ENCODE data around the gene LANCL1.
A peak's percentile ranks its signal among the peaks of the same experiment; 100 is the strongest.
"Not testable (repeated sequence)": the region's sequence is repeated elsewhere in the genome, so short reads cannot be mapped to it uniquely, and the experiment has no call there.

LANCL1 gene

DNA sequence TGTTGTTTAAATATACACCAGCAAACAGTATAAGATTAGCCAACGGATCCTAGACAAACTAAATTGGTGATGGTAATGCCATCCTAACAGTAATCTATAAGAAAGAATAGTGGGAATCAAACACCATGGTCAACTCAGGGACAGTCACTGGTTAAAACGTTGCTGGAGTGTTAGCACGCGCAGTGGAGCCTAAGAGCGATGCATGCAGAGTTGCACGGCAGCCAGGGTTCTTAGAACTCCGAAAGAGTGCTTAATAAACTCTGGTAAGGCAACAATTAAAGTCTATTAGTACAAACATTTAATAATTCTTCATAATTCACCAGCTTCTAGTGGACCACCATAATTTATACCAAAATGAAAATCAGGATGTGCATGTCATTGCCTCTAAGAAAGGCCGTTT is 22.2 kb downstream of the LANCL1 start:
- TF ChIP-seq, protein P1, sequence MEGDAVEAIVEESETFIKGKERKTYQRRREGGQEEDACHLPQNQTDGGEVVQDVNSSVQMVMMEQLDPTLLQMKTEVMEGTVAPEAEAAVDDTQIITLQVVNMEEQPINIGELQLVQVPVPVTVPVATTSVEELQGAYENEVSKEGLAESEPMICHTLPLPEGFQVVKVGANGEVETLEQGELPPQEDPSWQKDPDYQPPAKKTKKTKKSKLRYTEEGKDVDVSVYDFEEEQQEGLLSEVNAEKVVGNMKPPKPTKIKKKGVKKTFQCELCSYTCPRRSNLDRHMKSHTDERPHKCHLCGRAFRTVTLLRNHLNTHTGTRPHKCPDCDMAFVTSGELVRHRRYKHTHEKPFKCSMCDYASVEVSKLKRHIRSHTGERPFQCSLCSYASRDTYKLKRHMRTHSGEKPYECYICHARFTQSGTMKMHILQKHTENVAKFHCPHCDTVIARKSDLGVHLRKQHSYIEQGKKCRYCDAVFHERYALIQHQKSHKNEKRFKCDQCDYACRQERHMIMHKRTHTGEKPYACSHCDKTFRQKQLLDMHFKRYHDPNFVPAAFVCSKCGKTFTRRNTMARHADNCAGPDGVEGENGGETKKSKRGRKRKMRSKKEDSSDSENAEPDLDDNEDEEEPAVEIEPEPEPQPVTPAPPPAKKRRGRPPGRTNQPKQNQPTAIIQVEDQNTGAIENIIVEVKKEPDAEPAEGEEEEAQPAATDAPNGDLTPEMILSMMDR (IDR thresholded peaks at IDR 0.05; ENCODE audit: poor library complexity, severe bottlenecking): no peak
- no peaks in the 10 kb centered on the region for H3K9me3 ChIP-seq (ENCODE audit: severe bottlenecking)
- no peaks in the 10 kb centered on the region for H3K4me1 ChIP-seq (ENCODE audit: insufficient read depth, poor library complexity, severe bottlenecking)
- peaks cover 39% of the 10 kb centered on the region for H3K36me3 ChIP-seq (ENCODE audit: low read depth)
- no peak for ATAC-seq (ENCODE audit: low read depth)
- H3K4me3 ChIP-seq (ENCODE audit: severe bottlenecking): no peak overlapping the region
- DNase-seq (ENCODE audit: low spot score): no peak
- no peak overlapping the region for H3K27ac ChIP-seq (ENCODE audit: poor library complexity, severe bottlenecking)
- H3K27me3 ChIP-seq (ENCODE audit: insufficient read depth, poor library complexity, severe bottlenecking): no peaks in the 10 kb centered on the region

DNA sequence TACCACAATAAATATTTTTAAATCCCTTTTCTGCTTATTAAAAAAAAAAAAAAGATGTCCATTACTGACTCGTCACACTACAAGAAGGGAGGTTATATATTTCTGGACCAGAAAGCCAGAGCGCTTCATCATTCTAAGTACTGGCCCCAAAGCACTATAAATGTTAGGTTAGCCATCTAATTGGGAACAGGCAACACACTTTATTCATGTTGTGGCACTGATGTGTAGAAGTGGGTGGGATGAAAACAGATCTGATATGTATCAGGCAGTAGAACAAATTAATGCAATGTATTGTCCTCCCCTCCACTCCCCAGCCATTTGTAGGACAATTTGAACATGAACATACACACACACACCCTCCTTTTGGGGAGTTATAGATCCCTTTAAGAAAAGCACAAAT is 24.4 kb downstream of the LANCL1 start:
- no peaks in the 10 kb centered on the region for H3K9me3 ChIP-seq (ENCODE audit: severe bottlenecking)
- no peak overlapping the region for H3K4me3 ChIP-seq (ENCODE audit: severe bottlenecking)
- DNase-seq (ENCODE audit: low spot score) (no peak), ATAC-seq (ENCODE audit: low read depth) (no peak)
- H3K4me1 ChIP-seq (ENCODE audit: insufficient read depth, poor library complexity, severe bottlenecking): no peaks in the 10 kb centered on the region
- H3K27ac ChIP-seq (ENCODE audit: poor library complexity, severe bottlenecking): no peak overlapping the region
- TF ChIP-seq, protein P1 (IDR thresholded peaks at IDR 0.05; ENCODE audit: poor library complexity, severe bottlenecking): no peak
- no peaks in the 10 kb centered on the region for H3K27me3 ChIP-seq (ENCODE audit: insufficient read depth, poor library complexity, severe bottlenecking)
- peaks cover 34% of the 10 kb centered on the region for H3K36me3 ChIP-seq (ENCODE audit: low read depth)

DNA sequence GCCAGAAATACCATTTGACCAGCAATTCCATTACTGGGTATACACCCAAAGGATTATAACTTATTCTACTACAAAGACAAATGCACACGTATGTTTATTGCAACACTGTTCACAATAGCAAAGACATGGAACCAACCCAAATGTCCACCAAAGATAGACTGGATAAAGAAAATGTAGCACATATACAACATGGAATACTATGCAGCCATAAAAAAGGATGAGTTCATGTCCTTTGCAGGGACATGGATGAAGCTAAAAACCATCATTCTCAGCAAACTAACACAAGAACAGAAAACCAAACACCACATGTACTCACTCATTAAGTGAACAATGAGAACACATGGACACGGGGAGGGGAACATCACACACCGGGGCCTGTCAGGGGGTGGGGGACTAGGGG is 25.6 kb downstream of the LANCL1 start:
- H3K27me3 ChIP-seq (ENCODE audit: insufficient read depth, poor library complexity, severe bottlenecking); DNase-seq (ENCODE audit: low spot score); H3K27ac ChIP-seq (ENCODE audit: poor library complexity, severe bottlenecking); H3K9me3 ChIP-seq (ENCODE audit: severe bottlenecking); ATAC-seq (ENCODE audit: low read depth); H3K4me1 ChIP-seq (ENCODE audit: insufficient read depth, poor library complexity, severe bottlenecking); H3K4me3 ChIP-seq (ENCODE audit: severe bottlenecking): not testable (repeated sequence)
- peaks cover 25% of the 10 kb centered on the region for H3K36me3 ChIP-seq (ENCODE audit: low read depth)

DNA sequence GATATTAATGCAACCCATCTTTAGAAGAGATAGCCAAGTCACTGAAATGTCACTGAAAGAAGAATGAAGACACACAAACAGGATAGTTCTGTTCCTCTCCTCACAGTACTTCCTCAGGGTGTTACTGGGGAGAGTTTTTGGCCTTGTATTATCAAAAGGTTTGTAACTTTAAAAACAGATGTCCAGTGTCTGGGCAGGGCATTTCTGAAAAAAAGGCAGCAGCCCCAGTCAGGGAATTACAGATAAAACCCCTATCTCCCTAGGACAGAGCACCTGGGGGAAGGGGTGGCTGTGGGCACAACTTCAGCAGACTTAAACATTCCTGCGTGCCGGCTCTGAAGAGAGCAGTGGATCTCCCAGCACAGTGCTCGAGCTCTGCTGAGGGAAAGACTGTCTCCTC is 30.8 kb downstream of the LANCL1 start:
- TF ChIP-seq, protein P1 (IDR thresholded peaks at IDR 0.05; ENCODE audit: poor library complexity, severe bottlenecking): no peak
- Histone ChIP-seq H3K4me3 (ENCODE audit: severe bottlenecking) (no peak overlapping the region), H3K27me3 (ENCODE audit: insufficient read depth, poor library complexity, severe bottlenecking) (no peaks in the 10 kb centered on the region), H3K9me3 (ENCODE audit: severe bottlenecking) (no peaks in the 10 kb centered on the region), H3K36me3 (ENCODE audit: low read depth) (peaks cover 11% of the 10 kb centered on the region), H3K27ac (ENCODE audit: poor library complexity, severe bottlenecking) (no peak overlapping the region), H3K4me1 (ENCODE audit: insufficient read depth, poor library complexity, severe bottlenecking) (no peaks in the 10 kb centered on the region)
- no peak for ATAC-seq (ENCODE audit: low read depth)
- DNase-seq (ENCODE audit: low spot score): no peak

DNA sequence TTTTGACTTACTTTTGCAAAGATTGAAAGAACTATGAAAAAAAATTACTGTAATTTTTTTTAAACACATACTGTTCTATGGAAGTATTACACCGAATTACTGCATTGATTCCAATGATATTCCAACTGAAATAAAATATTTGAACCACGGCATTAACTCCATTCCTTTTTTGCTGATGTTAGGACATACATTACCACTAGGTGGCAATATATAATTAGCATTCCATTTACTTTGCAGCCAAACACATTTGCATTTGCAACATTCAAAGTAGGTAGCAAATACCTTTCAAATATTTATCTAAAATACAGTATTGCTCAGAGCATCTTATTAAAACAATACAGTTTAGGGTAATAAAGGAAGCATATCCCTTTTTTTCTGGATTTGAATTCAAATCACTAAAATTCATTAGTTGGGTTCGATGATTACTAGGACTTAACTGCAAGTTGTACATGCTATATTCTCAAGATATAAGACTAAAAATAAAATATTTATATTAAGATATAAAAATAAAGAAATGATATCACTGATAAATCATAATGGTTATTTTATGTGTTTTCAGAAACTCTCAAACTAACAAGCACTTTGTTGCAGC is 31.3 kb downstream of the LANCL1 start:
- H3K4me3 ChIP-seq (ENCODE audit: severe bottlenecking): no peak overlapping the region
- DNase-seq (ENCODE audit: low spot score): no peak
- no peak for ATAC-seq (ENCODE audit: low read depth)
- TF ChIP-seq, protein P1 (IDR thresholded peaks at IDR 0.05; ENCODE audit: poor library complexity, severe bottlenecking): peak; percentile 88
- H3K9me3 ChIP-seq (ENCODE audit: severe bottlenecking): no peaks in the 10 kb centered on the region
- no peaks in the 10 kb centered on the region for H3K27me3 ChIP-seq (ENCODE audit: insufficient read depth, poor library complexity, severe bottlenecking)
- no peaks in the 10 kb centered on the region for H3K4me1 ChIP-seq (ENCODE audit: insufficient read depth, poor library complexity, severe bottlenecking)
- peaks cover 11% of the 10 kb centered on the region for H3K36me3 ChIP-seq (ENCODE audit: low read depth)
- H3K27ac ChIP-seq (ENCODE audit: poor library complexity, severe bottlenecking): no peak overlapping the region

All from RWPE2 (cell line).